Common myeloid progenitor, CD34-positive (primary cell): Measurements from ENCODE around the gene ROR2.
"Not testable (repeated sequence)": the region's sequence is repeated elsewhere in the genome, so short reads cannot be mapped to it uniquely, and the experiment has no call there.

Experiments used
- CTCF ChIA-PET: fragments of 350-600 bp; sonication (Branson Sonifier 250); formaldehyde crosslinking; loops from one replicate; lab custom pipeline; 2021; ENCODE audit warnings: antibody characterized with exemption; lab: Charles Lee
- POLR2A ChIA-PET: fragments of 350-600 bp; sonication (Branson Sonifier 250); formaldehyde crosslinking; loops from one replicate; lab custom pipeline; 2021; ENCODE audit warnings: antibody characterized with exemption; lab: Charles Lee
- DNase-seq, 3 donors: peaks; one replicate each; pipeline versions ENCODE4 v3.0.0 to v3.0.0-alpha.2; 2013
- H3K27ac ChIP-seq, 2 experiments: 1 replicate in 1 of 2; 2 replicates in 1 of 2; pipeline ENCODE4 v1.7.0; 2013; ENCODE audit warnings: inconsistent platforms in 2 of 2, low read length in 2 of 2, mild to moderate bottlenecking in 2 of 2, low read depth in 1 of 2, moderate library complexity in 1 of 2; ENCODE audit not compliant: severe bottlenecking in 2 of 2, insufficient read depth in 1 of 2, poor library complexity in 1 of 2
- H3K27me3 ChIP-seq, 5 experiments: replicated peaks in 2 of 5; 1 replicate in 3 of 5; 2 replicates in 2 of 5; pipeline versions ENCODE4 v1.6.1 to v1.7.0; 2013; ENCODE audit warnings: low read length in 4 of 5, mild to moderate bottlenecking in 2 of 5, moderate library complexity in 2 of 5, inconsistent platforms in 1 of 5; ENCODE audit not compliant: insufficient read depth in 5 of 5, control insufficient read depth in 4 of 5
- H3K36me3 ChIP-seq, 4 experiments: 1 replicate in 2 of 4; 2 replicates in 2 of 4; pipeline versions ENCODE4 v1.6.1 to v1.7.0; 2013; ENCODE audit warnings: low read length in 3 of 4, control low read depth in 1 of 4, mild to moderate bottlenecking in 1 of 4; ENCODE audit not compliant: control insufficient read depth in 4 of 4, insufficient read depth in 4 of 4
- H3K4me1 ChIP-seq, 4 experiments: 1 replicate in 3 of 4; 2 replicates in 1 of 4; pipeline versions ENCODE4 v1.6.1 to v1.7.1; 2013; ENCODE audit warnings: low read length in 3 of 4, mild to moderate bottlenecking in 3 of 4, control low read depth in 1 of 4, inconsistent platforms in 1 of 4, moderate library complexity in 1 of 4; ENCODE audit not compliant: control insufficient read depth in 4 of 4, insufficient read depth in 4 of 4; ENCODE audit errors: control extremely low read depth in 1 of 4
- H3K4me3 ChIP-seq, 7 experiments: 1 replicate in 4 of 7; 2 replicates in 3 of 7; pipeline versions ENCODE4 v1.5.1 to v1.7.0; 2013; ENCODE audit warnings: mild to moderate bottlenecking in 7 of 7, low read length in 6 of 7, moderate library complexity in 6 of 7, inconsistent platforms in 2 of 7, low read depth in 2 of 7, control low read depth in 1 of 7; ENCODE audit not compliant: insufficient read depth in 4 of 7, control insufficient read depth in 1 of 7; ENCODE audit errors: extremely low read depth in 1 of 7
- H3K9me3 ChIP-seq, 5 experiments: 1 replicate in 4 of 5; 2 replicates in 1 of 5; pipeline versions ENCODE4 v1.6.1 to v1.7.1; 2013; ENCODE audit warnings: low read length in 4 of 5, mild to moderate bottlenecking in 2 of 5, inconsistent platforms in 1 of 5, low read depth in 1 of 5, moderate library complexity in 1 of 5; ENCODE audit not compliant: control insufficient read depth in 4 of 5, insufficient read depth in 2 of 5; ENCODE audit errors: control extremely low read depth in 1 of 5
- WGBS: methylation state at CpG from one replicate; pipeline ENCODE4 v1.1.5; 2013; ENCODE audit not compliant: insufficient coverage; 5-methylcytosine and 5-hydroxymethylcytosine counted together

The ROR2 gene

GRCh38 chr9:91532325-91532724 lies 417.7 kb downstream of the ROR2 start:
- 100% methylated on average over 1 of the region's 3 CpGs for WGBS
- Histone ChIP-seq H3K4me3 (no peak overlapping the region), H3K4me1 (no peaks in the 10 kb centered on the region), H3K36me3 (no peaks in the 10 kb centered on the region), H3K27me3 (no peaks in the 10 kb centered on the region), H3K9me3 (peaks cover 0 to 3% (median under 1%) of the 10 kb centered on the region in 5 experiments), H3K27ac (no peak overlapping the region)
- POLR2A ChIA-PET, result no interaction called here
- CTCF ChIA-PET, result no interaction called here
- no peak for DNase-seq

- WGBS, result 60% methylated on average over 1 of the region's 2 CpGs
- no peak for DNase-seq
- no peaks in the 10 kb centered on the region for H3K27me3 ChIP-seq
- H3K9me3 ChIP-seq, result peaks cover 0 to 9% (median 3%) of the 10 kb centered on the region in 5 experiments
- no peak overlapping the region for H3K27ac ChIP-seq
- CTCF ChIA-PET, result no interaction called here
- no peaks in the 10 kb centered on the region for H3K36me3 ChIP-seq
- POLR2A ChIA-PET, result no interaction called here
- H3K4me3 ChIP-seq, result no peak overlapping the region
- no peaks in the 10 kb centered on the region for H3K4me1 ChIP-seq
Measured at GRCh38 chr9:91530829-91531228, 419.2 kb downstream of the ROR2 start.

GRCh38 chr9:91522481-91522880 lies 427.5 kb downstream of the ROR2 start:
- H3K9me3 ChIP-seq, result peaks cover 1 to 17% (median 6%) of the 10 kb centered on the region in 5 experiments
- H3K4me3 ChIP-seq, result no peak overlapping the region
- DNase-seq, result no peak
- CTCF ChIA-PET, result no interaction called here
- no peaks in the 10 kb centered on the region for H3K4me1 ChIP-seq
- WGBS, result 50% methylated on average over 1 of the region's 1 CpG
- POLR2A ChIA-PET, result no interaction called here
- peaks cover 0 to 5% (median 0%) of the 10 kb centered on the region in 5 experiments for H3K27me3 ChIP-seq
- H3K36me3 ChIP-seq, result no peaks in the 10 kb centered on the region
- no peak overlapping the region for H3K27ac ChIP-seq

GRCh38 chr9:91519520-91520277 lies 430.3 kb downstream of the ROR2 start:
- Histone ChIP-seq H3K4me1 (no peaks in the 10 kb centered on the region), H3K4me3 (no peak overlapping the region), H3K27me3 (peaks cover 0 to 5% (median 0%) of the 10 kb centered on the region in 5 experiments), H3K9me3 (peaks cover 0 to 7% (median 4%) of the 10 kb centered on the region in 5 experiments), H3K27ac (no peak overlapping the region), H3K36me3 (no peaks in the 10 kb centered on the region)
- no CpG with 5 or more reads among the region's 2 CpGs for WGBS
- POLR2A ChIA-PET, result no interaction called here
- no peak for DNase-seq
- CTCF ChIA-PET, result no interaction called here

- 90% methylated on average over 4 of the region's 5 CpGs for WGBS
- Histone ChIP-seq H3K4me3 (no peak overlapping the region), H3K36me3 (no peaks in the 10 kb centered on the region), H3K4me1 (no peaks in the 10 kb centered on the region), H3K9me3 (peaks cover 0 to 3% (median 0%) of the 10 kb centered on the region in 5 experiments), H3K27me3 (peaks cover 0 to 5% (median 0%) of the 10 kb centered on the region in 5 experiments), H3K27ac (no peak overlapping the region)
- no peak for DNase-seq
- POLR2A ChIA-PET, result interaction anchor here (0.6 kb wide), 1 partner anchor 497 kb away, joined by 3 read pairs; no protein-coding TSS in a partner anchor
- CTCF ChIA-PET, result no interaction called here
Measured at GRCh38 chr9:91518462-91518861, 431.6 kb downstream of the ROR2 start.

GRCh38 chr9:91517801-91518200 lies 432.2 kb downstream of the ROR2 start:
- POLR2A ChIA-PET, result interaction anchor here (0.5 kb wide), 1 partner anchor 8 kb away, joined by 3 read pairs; no protein-coding TSS in a partner anchor
- Histone ChIP-seq H3K27me3 (peaks cover 0 to 5% (median 0%) of the 10 kb centered on the region in 5 experiments), H3K36me3 (no peaks in the 10 kb centered on the region), H3K4me1 (no peaks in the 10 kb centered on the region), H3K4me3 (no peak overlapping the region), H3K9me3 (peaks cover 0 to 5% (median 0%) of the 10 kb centered on the region in 5 experiments), H3K27ac (no peak overlapping the region)
- no peak for DNase-seq
- CTCF ChIA-PET, result no interaction called here
- WGBS, result no CpG with 5 or more reads among the region's 3 CpGs

- H3K27me3 ChIP-seq, CTCF ChIA-PET, H3K4me1 ChIP-seq, DNase-seq, H3K27ac ChIP-seq, H3K36me3 ChIP-seq, H3K4me3 ChIP-seq, H3K9me3 ChIP-seq: not testable (repeated sequence)
- 73% methylated on average over 4 of the region's 4 CpGs for WGBS
- POLR2A ChIA-PET, result interaction anchor here (0.5 kb wide), 1 partner anchor 8 kb away, joined by 3 read pairs; no protein-coding TSS in a partner anchor
Measured at GRCh38 chr9:91517332-91517731, 432.7 kb downstream of the ROR2 start.
